ENCODE measurements around the gene CPNE4.

- TF ChIP-seq, protein P1, sequence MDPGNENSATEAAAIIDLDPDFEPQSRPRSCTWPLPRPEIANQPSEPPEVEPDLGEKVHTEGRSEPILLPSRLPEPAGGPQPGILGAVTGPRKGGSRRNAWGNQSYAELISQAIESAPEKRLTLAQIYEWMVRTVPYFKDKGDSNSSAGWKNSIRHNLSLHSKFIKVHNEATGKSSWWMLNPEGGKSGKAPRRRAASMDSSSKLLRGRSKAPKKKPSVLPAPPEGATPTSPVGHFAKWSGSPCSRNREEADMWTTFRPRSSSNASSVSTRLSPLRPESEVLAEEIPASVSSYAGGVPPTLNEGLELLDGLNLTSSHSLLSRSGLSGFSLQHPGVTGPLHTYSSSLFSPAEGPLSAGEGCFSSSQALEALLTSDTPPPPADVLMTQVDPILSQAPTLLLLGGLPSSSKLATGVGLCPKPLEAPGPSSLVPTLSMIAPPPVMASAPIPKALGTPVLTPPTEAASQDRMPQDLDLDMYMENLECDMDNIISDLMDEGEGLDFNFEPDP (CRISPR knock-in tag; IDR thresholded peaks at IDR 0.05) = no peak
- no peak for TF ChIP-seq EZH2 (IDR thresholded peaks at IDR 0.05; ENCODE audit: borderline replicate concordance, low read depth, low read length)
Measured at GRCh38 chr3:131623431-131623830, 411.4 kb downstream of the CPNE4 start.

All from K562 (cell line).